ENCODE measurements around the gene KERA.
"Not testable (repeated sequence)": the region's sequence is repeated elsewhere in the genome, so short reads cannot be mapped to it uniquely, and the experiment has no call there.

The KERA gene
- 0 reads per million in 2 experiments for total RNA-seq

DNA sequence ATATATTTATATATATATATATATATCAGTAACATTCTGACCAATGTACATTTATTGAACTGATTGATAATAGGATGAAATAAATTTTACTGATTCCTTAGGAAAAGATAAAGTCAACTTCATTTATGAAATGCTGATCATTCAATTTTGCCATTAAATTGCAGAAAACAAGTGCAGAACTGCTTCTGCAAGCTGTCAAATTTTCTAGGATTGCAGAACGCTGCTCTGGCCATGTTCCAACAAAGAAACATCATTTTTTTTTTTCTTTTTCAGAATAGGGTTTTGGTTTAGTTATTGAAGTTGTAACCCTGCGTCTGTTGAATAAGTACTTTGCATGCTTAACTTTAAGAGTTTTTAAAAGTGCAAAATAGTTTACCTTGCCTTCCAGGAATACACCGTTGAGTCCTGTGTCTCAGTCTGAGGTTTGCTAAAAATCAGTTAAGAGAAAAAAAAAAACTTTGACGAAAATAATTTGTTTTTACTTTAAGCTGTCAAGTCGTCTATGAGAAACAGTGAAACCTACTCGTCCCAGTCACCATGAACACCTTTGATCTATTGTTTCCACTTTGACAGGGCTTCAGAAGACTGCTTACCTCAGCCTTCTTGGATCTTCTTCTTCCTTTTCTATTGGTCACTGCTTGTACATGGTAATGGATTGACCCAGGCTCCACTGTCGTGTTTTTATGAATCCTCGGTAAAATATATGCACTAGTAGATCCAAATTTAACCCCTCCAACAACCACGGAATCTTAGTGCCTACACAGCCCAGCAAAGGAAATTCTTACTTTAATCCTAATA is at the start of gene KERA:
KERA (minus strand) TSS at position 657 of the 798 bp plus-strand sequence. CDS start 1,743 bp downstream, outside the sequence.
- no peak for DNase-seq (ENCODE audit: low read depth)

GRCh38 chr12:91106283-91106682 is 48.5 kb upstream of the KERA start:
- no peak for DNase-seq (ENCODE audit: low read depth)

DNA sequence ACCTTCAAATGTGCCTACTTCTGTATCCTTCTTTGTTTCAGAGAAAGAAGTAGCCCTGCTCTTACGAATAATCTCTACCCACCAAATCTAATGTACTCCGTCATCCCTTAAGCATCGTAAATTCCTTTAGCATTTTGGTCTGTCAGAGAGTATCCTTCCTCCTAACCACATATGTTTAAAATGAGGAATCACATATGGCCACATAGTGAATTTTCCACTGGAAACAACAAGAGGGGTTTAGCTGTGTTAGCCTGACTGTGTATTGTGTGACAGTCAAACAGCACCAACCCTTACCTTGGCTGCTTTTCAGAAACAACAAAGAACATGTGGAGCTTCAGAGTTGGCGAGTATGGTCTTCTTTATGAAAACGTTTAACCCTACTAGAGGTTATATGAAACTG is 48.0 kb upstream of the KERA start:
- DNase-seq (ENCODE audit: low read depth): no peak

GRCh38 chr12:91104812-91105466 is 47.1 kb upstream of the KERA start:
- no peak for DNase-seq (ENCODE audit: low read depth)

DNA sequence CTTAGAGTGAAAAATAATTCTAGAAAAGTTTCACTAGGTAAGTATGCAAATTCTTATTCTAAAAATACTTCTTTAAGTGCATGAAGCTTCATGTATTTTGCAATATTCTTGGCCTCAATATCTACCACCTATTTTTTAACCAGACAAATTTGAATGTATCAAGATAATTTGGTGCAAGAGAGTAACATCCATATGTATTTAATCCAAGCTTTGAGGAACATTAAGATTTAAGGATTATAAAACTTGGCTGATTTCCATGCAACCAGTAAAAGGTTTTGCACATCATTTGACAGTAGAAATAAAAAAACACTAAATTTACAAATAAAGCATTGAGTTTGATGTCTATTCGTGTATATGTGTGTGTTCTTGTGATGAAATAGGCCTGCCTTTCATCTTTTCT is 45.8 kb upstream of the KERA start:
- no peak for DNase-seq (ENCODE audit: low read depth)

- DNase-seq (ENCODE audit: low read depth): no peak
Observed at GRCh38 chr12:91103101-91103500, 45.3 kb upstream of the KERA start.

GRCh38 chr12:91100906-91101305 is 43.1 kb upstream of the KERA start:
- DNase-seq (ENCODE audit: low read depth): no peak

- no peak for DNase-seq (ENCODE audit: low read depth)
Observed at GRCh38 chr12:91099836-91100235, 42.0 kb upstream of the KERA start.

DNA sequence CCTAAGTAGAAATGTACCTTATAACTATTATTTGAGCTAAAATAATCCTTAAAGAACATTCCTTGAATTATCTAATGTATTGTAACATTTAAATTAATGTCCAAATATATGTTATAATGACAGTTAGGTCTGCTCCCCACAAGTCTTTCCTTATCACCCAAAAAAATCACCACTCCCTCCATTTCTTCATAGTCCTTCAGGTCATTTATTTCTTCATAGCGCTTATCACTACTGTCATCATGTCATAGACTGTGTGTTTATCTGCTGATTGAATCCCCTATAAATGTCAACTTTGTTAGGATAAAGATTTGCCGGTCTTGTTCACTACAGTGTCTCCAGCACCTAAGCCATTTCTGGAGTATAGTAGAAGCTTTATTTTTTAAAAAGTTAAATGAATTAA is 41.5 kb upstream of the KERA start:
- no peak for DNase-seq (ENCODE audit: low read depth)

DNA sequence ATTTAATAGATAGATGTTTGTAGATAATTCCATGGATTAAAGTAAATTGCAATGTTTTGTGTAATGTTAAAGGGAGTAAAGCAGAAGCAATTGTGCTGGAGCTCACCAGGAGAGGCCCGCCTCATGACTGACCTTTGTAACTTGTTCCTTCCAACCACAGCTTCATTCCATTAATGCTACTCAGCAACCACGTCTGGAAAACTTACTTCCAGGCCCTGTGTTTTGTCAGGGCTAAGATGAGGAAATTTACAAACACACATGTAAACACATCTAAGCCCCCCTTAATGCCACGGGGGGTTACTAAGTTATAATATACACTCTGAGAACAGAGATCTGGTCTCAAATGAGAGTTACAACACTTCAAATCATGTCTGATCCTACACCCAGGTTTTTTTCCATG is 41.1 kb upstream of the KERA start:
- no peak for DNase-seq (ENCODE audit: low read depth)

DNA sequence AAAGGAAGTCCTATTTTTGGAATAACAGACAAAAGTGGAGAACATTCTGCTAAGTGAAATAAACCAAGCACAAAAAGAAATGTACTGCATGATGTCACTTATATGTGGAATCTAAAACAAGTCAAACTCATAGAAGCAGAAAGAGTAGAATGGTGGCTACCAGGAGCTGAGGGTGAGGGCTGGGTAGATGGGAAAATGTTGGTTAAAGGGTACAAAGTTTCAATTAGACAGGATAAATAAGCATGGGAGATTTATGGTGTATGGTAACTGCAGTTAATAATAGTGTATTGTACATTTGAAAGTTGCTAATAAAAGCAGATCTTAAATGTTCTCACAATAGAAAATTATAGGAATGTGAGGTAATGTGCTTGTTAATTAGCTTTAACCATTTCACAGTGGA is 40.6 kb upstream of the KERA start:
- no peak for DNase-seq (ENCODE audit: low read depth)

DNA sequence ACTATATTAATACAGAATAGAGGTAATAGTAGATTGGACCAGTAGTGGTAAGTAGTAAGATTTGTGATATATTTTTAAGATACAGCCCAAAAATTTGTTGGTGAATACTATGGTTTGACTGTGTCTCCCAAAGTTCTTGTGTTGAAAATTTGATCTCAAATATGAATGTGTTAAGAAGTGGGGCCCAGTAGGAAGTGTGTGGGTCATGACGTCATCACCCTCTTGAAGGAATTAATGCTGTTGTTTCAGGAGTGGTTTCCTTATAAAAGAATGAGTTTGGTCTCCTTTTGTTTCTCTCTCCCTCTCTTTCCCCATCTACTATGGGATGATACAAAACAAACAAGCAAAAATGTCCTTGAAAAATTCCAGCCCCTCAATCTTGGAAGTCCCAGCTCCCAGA is 37.1 kb upstream of the KERA start:
- DNase-seq (ENCODE audit: low read depth): no peak

DNA sequence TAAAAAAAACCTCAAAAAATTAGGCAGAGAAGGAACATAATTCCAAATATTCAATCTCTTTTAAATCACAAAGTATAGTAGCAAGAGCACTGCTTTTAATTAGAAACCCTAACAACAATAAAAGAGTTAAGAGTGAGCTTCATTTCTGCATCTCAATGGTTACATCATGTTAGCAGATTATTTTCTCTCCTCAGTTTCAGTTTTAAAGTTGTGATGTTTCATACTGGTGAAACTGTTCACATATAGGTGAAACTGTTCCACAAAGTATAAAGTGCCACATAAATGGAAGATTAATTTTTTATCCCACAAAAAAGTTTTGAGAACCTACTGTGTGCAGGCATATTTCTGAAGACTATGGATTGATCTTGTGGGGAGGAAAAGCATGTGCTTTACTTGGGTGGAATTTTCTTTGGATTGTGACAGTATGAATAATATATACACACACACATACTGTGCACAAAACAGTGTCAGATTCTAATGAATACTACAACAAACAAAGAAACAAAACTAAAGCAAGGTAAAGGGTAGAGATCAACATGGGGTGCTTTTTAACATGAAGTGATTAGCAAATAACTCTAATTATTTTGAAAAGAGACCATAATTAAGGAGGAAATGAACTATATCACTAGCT is 36.3 kb upstream of the KERA start:
- no peak for DNase-seq (ENCODE audit: low read depth)

DNA sequence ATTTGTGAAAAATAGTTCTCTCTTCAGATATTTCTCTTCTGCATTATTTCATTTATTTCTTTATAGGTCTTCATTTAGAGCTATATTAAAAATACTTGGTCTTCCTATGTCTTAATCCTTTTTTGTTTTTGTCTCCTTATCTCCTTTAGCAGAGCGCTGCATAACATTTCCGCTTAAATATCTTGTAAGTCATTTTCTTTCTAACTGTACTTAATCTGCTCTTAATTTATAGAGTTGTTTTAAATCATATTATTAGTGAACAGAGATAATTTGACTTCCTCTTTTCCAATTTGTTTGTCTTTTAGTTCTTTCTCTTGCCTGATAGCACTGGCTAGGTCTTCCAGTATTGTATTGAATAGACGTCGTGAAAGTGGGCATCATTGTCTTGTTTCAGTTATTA is 35.5 kb upstream of the KERA start:
- DNase-seq (ENCODE audit: low read depth): no peak

DNA sequence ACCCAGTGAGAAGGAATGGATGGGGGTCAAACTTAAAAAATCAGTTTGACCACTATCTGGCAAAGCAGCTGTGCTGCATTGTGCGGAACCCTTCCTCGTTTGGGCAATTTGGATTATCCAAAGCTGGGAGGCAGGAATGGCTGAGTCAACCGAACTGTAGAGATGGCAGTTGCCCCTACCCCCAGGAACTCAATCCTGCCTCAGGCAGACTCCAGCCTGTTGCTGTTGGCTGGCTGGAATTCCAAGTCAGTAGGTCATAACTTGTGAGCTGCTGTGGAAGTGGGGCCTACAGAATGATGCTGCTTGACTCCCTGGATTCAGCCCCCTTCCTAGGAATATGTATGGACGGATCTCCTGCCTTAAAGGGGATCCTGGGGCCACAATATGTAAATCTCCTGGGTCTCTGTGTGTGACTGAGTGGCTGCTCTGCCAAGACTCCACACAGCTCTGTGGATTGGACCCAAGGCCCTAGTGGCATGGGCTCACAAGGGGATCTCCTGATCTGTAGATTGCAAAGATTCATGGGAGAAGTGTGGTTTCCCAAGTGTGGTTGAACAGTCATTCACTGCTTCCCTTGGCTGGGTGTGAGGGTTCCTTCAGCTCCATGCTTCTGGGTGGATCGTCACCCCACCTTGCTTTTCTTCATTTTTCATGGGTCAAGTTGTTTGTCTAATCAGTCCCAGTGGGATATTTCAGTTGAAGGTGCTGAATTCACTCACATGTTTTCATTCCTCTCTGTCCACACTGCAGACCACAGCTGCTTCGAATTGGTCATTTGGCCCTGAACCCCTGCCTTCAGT is 34.3 kb upstream of the KERA start:
- no peak for DNase-seq (ENCODE audit: low read depth)

GRCh38 chr12:91089953-91090352 is 32.1 kb upstream of the KERA start:
- not testable (repeated sequence) for DNase-seq (ENCODE audit: low read depth)

GRCh38 chr12:91080041-91080440 is 22.2 kb upstream of the KERA start:
- no peak for DNase-seq (ENCODE audit: low read depth)

GRCh38 chr12:91078501-91078900 is 20.7 kb upstream of the KERA start:
- DNase-seq (ENCODE audit: low read depth): no peak

DNA sequence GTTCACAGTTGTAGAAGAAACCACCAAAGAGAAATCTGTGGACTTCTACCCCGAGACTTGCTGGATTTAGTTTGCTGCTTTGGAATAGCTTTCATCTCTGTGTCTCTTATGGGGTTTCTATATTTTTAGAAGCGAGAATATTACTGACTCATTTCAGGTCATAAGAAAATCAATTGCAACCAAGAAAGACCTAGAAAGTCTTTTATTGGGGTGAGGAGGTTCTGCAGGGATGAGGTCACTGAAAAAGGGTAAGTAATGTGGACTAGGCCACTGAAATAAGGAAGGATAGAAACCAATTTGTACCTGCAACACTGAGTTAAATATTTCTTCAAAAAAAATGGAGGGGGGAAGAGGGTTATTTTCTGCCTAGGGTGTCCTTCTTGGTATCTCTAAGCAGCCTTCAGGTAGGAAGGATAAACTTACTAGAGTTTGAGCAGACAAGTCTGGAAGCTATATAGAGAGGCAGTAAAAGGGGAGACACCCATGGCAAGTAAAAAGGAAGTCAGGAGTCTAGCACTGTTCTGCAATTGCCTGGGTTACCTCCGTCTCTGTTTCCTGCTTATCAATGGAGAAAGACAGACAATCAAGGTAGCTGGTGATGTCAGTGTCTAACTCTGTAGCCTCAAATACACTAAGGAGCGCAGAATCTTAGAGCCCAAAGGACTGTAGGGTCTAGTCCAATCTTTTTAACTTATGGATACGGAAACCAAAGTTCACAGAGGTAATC is 19.6 kb upstream of the KERA start:
- no peak for DNase-seq (ENCODE audit: low read depth)

DNA sequence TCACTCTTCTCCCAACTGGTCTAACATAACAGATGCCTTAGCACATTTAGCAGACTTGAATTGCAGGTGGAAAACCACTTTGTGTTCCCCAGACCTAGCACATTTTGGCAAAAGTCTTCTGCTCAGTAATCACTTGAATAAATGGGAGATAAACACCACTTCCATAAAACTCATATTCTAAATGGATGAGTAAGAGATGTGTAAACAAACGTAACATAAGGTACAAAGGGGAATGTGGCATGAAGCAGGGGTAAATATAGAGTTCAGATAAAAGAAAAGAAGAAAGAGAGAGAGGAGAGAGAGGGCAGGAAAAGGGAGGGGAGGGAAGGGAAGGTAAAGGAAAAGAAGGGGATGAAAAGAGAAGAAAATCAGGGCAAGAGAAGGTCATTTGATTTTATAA is 17.0 kb upstream of the KERA start:
- no peak for DNase-seq (ENCODE audit: low read depth)

- no peak for DNase-seq (ENCODE audit: low read depth)
Observed at GRCh38 chr12:91074154-91074709, 16.4 kb upstream of the KERA start.
